IPS DF 6.9 (cell line): Measurements from ENCODE around the gene WWOX.

Experiments used
- DNase-seq: peaks from one replicate; pipeline ENCODE4 v3.0.0-alpha.2; 2013; ENCODE audit warnings: low read depth, low spot score
- H3K27ac ChIP-seq: one replicate; pipeline ENCODE4 v1.5.1; 2013; ENCODE audit warnings: low read length, control low read depth
- H3K27me3 ChIP-seq: 2 replicates; pipeline ENCODE4 v1.6.1; 2013; ENCODE audit warnings: mild to moderate bottlenecking, low read length; ENCODE audit not compliant: control insufficient read depth, insufficient read depth
- H3K36me3 ChIP-seq: 2 replicates; pipeline ENCODE4 v1.6.1; 2013; ENCODE audit warnings: low read length; ENCODE audit not compliant: control insufficient read depth, insufficient read depth
- H3K4me1 ChIP-seq: 2 replicates; pipeline ENCODE4 v1.6.1; 2013; ENCODE audit warnings: low read length; ENCODE audit not compliant: control insufficient read depth, insufficient read depth
- H3K4me3 ChIP-seq: 2 replicates; pipeline ENCODE4 v1.5.1; 2013; ENCODE audit warnings: mild to moderate bottlenecking, low read length
- H3K9me3 ChIP-seq: 2 replicates; pipeline ENCODE4 v1.6.1; 2013; ENCODE audit warnings: low read length, inconsistent platforms; ENCODE audit not compliant: control insufficient read depth, insufficient read depth
- WGBS: extraction: QIAGEN DNeasy Blood & Tissue Kit; methylation state at CpG from one replicate; pipeline ENCODE4 v1.1.7; 2013; ENCODE audit warnings: mixed read lengths, missing lambda C conversion rate; ENCODE audit not compliant: insufficient read length, insufficient coverage; 5-methylcytosine and 5-hydroxymethylcytosine counted together

WWOX gene

DNA sequence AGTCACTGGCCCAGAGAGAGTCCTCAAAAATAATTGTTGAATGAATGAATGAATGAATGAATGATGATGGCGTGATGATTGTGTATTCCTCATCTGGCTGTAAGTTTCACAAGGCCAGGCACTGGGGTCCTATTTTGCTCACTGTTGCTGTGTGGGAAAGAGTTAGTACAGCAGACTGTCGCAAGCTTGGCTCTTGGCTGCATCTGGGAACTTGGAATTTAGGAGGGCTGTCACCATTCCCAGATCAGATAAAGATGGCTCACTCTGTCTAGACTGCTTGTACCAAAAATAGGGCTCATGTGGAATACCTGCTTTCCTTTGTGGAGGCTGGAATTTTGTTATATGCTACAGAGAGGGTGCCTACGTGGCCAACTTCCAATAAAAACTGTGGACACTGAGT, 530.6 kb downstream of the WWOX start:
- no peak overlapping the region for H3K4me3 ChIP-seq
- H3K4me1 ChIP-seq, result no peaks in the 10 kb centered on the region
- no peak for DNase-seq
- H3K27me3 ChIP-seq, result no peaks in the 10 kb centered on the region
- H3K36me3 ChIP-seq, result no peaks in the 10 kb centered on the region
- no CpG with 5 or more reads among the region's 3 CpGs for WGBS
- H3K27ac ChIP-seq, result no peak overlapping the region
- no peaks in the 10 kb centered on the region for H3K9me3 ChIP-seq

DNA sequence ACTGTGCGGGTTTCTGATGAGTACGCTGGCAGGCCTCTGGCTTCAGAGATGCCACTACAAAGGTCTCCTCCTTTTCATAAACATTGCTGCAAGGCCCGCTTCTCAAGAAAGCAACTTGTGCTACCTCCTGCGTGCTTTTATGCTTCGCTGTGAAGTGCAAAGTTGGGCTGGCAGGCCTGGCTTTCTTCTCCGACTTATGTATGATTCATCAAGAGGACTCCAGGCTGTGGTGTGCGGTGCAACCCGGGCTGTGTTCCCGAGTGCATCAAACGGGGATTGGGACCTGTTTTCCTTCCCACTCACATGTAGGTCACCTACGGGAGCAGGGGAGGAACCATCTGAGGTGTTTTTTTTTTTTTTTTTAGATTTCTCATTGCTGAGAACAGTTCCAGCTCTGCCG, 534.1 kb downstream of the WWOX start:
- Histone ChIP-seq H3K27ac (no peak overlapping the region), H3K36me3 (no peaks in the 10 kb centered on the region), H3K4me3 (no peak overlapping the region), H3K9me3 (no peaks in the 10 kb centered on the region), H3K27me3 (no peaks in the 10 kb centered on the region), H3K4me1 (no peaks in the 10 kb centered on the region)
- no CpG with 5 or more reads among the region's 12 CpGs for WGBS
- no peak for DNase-seq

DNA sequence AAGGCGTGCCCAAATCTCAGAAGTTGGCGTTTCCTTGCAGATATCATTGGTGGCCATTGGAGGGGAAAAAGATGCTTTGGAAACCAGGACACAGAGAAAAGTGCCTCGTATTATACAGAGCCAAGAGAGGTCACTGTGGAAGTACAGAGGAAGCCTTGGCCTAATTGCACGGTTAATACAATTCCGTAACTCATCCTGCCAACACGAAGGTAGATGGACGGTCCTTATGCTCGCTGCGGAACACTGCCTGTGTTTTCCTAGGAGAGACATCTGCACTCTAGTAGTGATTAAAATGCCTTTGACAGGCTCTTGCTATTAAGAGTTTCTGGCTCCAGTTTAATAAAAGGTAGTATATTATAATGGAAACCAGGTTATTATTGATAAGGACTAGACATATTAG, 536.4 kb downstream of the WWOX start:
- Histone ChIP-seq H3K4me1 (no peaks in the 10 kb centered on the region), H3K36me3 (no peaks in the 10 kb centered on the region), H3K4me3 (no peak overlapping the region), H3K9me3 (no peaks in the 10 kb centered on the region), H3K27me3 (no peaks in the 10 kb centered on the region), H3K27ac (no peak overlapping the region)
- DNase-seq, result no peak
- no CpG with 5 or more reads among the region's 9 CpGs for WGBS

DNA sequence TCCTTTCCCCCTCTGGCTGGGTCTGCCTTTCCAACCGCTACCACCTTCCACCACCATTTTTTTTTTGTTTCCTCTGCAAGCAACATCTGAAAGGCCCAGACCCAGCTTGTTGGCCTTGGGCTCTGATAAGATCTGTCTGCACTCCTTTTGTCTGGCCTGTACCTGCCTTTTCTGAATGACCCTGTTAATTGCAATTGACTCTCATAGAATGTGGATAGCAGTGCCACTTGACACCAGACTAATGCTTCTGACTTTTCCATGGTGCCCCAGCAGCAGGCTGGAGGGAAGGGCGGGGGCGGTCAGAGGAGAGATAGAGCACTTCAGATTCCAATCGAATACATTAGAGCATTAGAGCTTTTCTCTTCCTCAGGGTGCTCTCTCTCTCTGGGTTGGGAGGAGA, 538.9 kb downstream of the WWOX start:
- DNase-seq, result no peak
- Histone ChIP-seq H3K27ac (no peak overlapping the region), H3K4me1 (peaks cover 2% of the 10 kb centered on the region; the same call in 1 of the 2 replicates), H3K4me3 (no peak overlapping the region), H3K27me3 (no peaks in the 10 kb centered on the region), H3K36me3 (no peaks in the 10 kb centered on the region), H3K9me3 (no peaks in the 10 kb centered on the region)
- no CpG with 5 or more reads among the region's 4 CpGs for WGBS

DNA sequence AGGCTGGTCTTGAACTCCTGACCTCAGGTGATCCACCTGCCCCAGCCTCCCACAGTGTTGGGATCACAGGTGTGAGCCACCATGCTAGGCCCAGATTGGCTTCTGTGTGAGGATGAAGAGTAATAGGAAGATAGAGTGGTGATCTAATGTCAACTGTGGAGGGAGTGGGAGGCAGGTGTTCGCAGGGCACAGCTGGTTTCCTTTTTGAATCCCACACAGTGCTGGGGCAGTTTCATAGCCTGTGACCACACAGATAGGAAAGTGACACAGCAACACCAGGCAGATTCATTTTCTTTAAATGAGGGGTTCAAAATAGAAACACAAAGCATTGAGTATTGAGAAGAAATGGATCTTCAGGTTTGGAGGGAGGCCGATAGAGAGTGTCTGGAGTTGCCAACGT, 540.3 kb downstream of the WWOX start:
- H3K36me3 ChIP-seq, result no peaks in the 10 kb centered on the region
- H3K4me1 ChIP-seq, result peaks cover 2% of the 10 kb centered on the region; the same call in 1 of the 2 replicates
- no peaks in the 10 kb centered on the region for H3K27me3 ChIP-seq
- H3K9me3 ChIP-seq, result no peaks in the 10 kb centered on the region
- DNase-seq, result no peak
- no peak overlapping the region for H3K4me3 ChIP-seq
- no peak overlapping the region for H3K27ac ChIP-seq
- WGBS, result no CpG with 5 or more reads among the region's 3 CpGs

DNA sequence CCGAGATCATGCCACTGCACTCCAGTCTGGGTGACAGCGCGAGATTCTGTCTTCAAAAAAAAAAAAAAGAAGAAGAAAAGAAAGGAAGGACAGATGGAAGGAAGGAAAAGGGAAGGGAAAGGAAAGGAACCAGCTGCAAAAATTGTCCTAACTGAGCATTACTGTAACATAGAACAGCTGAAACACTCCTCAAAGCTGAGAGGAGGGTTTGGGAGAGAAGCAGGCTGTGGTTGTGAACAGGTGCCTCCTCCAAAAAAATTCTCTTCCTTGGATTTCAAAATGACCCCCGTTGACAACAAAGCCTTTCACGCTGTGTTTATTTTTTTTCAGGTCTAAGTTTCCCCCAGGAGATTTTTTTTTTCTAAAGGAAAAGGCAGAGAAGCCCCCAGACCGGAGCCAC, 541.4 kb downstream of the WWOX start:
- Histone ChIP-seq H3K4me1 (peaks cover 2% of the 10 kb centered on the region; the same call in 1 of the 2 replicates), H3K27me3 (no peaks in the 10 kb centered on the region), H3K9me3 (no peaks in the 10 kb centered on the region), H3K36me3 (no peaks in the 10 kb centered on the region), H3K4me3 (no peak overlapping the region), H3K27ac (no peak overlapping the region)
- no peak for DNase-seq
- WGBS, result no CpG with 5 or more reads among the region's 6 CpGs

DNA sequence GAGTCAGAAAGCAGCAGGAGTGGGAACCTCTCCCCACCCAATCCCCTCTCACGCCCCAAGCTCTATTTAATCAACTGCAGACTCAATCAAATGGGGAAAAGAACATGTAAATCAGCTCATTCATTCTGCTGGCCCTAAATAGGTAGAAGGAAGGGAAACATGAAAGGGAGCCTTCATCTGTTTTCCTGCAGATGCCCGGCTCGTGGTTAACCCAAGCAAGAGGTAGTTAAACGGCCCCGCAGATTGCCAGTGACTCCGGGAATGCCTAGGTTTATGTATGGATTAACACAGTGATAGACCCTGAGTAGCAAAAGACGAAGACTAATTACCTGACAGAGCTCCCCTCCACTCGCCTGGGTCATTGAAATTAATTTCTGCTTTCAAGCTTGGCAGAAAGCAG, 542.0 kb downstream of the WWOX start:
- Histone ChIP-seq H3K4me1 (peaks cover 2% of the 10 kb centered on the region; the same call in 1 of the 2 replicates), H3K27me3 (no peaks in the 10 kb centered on the region), H3K36me3 (no peaks in the 10 kb centered on the region), H3K9me3 (no peaks in the 10 kb centered on the region), H3K27ac (no peak overlapping the region), H3K4me3 (no peak overlapping the region)
- no peak for DNase-seq
- no CpG with 5 or more reads among the region's 8 CpGs for WGBS

DNA sequence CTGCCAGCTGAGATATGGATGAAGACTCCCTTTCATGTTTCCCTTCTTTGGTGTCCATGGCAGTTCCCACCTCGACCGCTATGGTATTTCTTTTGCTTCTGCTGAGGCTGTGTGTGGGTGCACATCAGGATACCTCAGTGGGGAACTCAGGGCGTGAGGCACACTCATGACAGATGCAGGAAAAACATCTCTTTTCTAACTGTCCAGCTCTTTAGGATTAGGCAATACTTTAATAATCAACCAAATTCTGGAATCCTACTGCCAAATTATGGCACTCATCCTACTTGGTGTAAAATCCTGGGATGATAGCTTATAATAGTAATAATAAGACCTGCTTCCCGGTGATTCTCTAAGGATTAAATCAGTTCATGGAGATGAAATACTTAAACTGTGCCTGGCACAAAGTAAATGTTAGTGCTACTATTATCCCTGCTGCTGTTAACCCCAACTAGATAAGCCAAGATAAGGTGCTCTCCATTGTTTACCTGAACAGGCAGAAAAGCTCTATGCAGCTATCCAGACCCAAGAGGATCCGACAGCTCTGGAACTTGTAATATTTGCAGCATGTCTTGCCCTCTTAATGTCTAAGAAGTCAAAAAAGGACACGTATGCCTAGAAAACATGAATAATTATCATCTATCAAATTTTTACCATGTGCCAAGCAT, 543.3 kb downstream of the WWOX start:
- no CpG with 5 or more reads among the region's 6 CpGs for WGBS
- H3K27me3 ChIP-seq, result no peaks in the 10 kb centered on the region
- DNase-seq, result no peak
- no peaks in the 10 kb centered on the region for H3K9me3 ChIP-seq
- H3K36me3 ChIP-seq, result no peaks in the 10 kb centered on the region
- H3K4me1 ChIP-seq, result peaks cover 2% of the 10 kb centered on the region; the same call in 1 of the 2 replicates
- H3K4me3 ChIP-seq, result no peak overlapping the region
- no peak overlapping the region for H3K27ac ChIP-seq

DNA sequence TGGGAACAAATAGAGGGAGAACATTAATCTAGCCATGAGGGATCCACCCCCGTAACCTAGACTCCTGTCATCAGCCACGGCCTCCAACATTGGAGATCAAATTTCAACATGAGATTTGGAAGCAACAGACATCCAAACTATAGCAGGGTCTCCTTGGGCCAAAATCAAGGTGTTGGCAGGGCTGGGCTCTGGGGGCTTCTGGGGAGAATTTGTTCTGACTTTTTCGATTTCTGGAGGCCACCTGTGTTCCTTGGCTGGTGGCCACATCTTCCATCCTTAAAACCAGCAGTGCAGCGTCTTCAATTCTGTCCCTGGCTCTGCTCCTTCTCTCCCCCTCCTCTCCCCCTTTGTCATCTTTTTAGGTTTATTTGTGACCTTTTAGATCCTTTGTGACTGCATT, 546.2 kb downstream of the WWOX start:
- Histone ChIP-seq H3K4me3 (no peak overlapping the region), H3K36me3 (no peaks in the 10 kb centered on the region), H3K9me3 (no peaks in the 10 kb centered on the region), H3K27ac (no peak overlapping the region), H3K27me3 (no peaks in the 10 kb centered on the region), H3K4me1 (peaks cover 2% of the 10 kb centered on the region; the same call in 1 of the 2 replicates)
- no peak for DNase-seq
- no CpG with 5 or more reads among the region's 4 CpGs for WGBS

DNA sequence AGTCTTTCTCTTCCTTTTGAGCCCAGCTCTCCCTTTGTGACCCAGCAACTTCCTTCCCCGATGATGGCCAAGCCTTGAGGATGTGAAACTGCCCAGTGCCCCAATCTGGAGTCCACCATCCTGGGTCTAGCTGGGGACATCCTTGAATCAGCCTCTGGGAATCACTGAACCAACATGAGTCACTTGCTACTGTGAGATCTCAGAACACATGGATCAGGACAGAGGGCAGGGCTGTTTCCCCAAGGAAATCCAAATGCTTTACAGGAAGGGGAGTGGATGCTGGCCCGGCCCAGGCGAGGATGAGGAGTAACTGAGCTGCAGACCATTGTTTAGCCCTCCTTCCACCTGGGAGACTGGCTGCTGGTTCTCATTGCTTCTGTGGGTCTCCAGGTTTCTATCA, 547.6 kb downstream of the WWOX start:
- H3K27me3 ChIP-seq, result no peaks in the 10 kb centered on the region
- no peak for DNase-seq
- H3K36me3 ChIP-seq, result no peaks in the 10 kb centered on the region
- H3K27ac ChIP-seq, result no peak overlapping the region
- H3K4me3 ChIP-seq, result no peak overlapping the region
- H3K9me3 ChIP-seq, result no peaks in the 10 kb centered on the region
- WGBS, result no CpG with 5 or more reads among the region's 3 CpGs
- no peaks in the 10 kb centered on the region for H3K4me1 ChIP-seq

DNA sequence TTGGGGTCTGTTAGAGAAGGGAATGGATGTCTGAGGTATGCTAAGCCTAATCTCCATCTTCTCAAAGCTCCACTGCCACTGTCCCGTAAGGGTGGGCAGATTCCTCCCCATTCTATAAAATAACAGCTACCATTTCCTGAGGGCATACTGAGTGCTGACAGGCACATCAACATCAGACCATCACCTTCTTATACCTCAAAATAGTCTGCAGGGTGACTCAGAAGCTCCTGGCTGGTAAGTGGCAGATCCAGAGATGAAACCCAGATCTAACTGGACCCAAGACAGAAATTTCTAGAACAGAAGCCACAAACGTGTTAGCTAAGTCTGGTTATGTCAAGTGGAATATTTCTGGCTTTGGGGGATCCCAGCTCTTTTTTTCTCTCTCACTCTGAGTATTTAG, 548.0 kb downstream of the WWOX start:
- no peaks in the 10 kb centered on the region for H3K27me3 ChIP-seq
- DNase-seq, result no peak
- no peak overlapping the region for H3K27ac ChIP-seq
- WGBS, result no CpG with 5 or more reads among the region's 2 CpGs
- H3K36me3 ChIP-seq, result no peaks in the 10 kb centered on the region
- no peaks in the 10 kb centered on the region for H3K4me1 ChIP-seq
- H3K4me3 ChIP-seq, result no peak overlapping the region
- H3K9me3 ChIP-seq, result no peaks in the 10 kb centered on the region
